ENCODE data around the gene C4orf50.
"Not testable (repeated sequence)": the region's sequence is repeated elsewhere in the genome, so short reads cannot be mapped to it uniquely, and the experiment has no call there.

Gene C4orf50

GRCh38 chr4:5952975-5953951 lies 65.0 kb downstream of the C4orf50 start:
- Mint-ChIP-seq H3K4me3 (no peak overlapping the region), H3K4me1 (ENCODE audit: low read depth) (no peaks in the 10 kb centered on the region), H3K9me3 (ENCODE audit: low read depth) (no peaks in the 10 kb centered on the region), H3K36me3 (no peaks in the 10 kb centered on the region), H3K27ac (no peak overlapping the region), H3K27me3 (peaks cover 4% of the 10 kb centered on the region)

GRCh38 chr4:5952286-5952974 lies 65.8 kb downstream of the C4orf50 start:
- Mint-ChIP-seq H3K4me3 (no peak overlapping the region), H3K27me3 (peaks cover 7% of the 10 kb centered on the region), H3K27ac (no peak overlapping the region), H3K4me1 (ENCODE audit: low read depth) (no peaks in the 10 kb centered on the region), H3K9me3 (ENCODE audit: low read depth) (no peaks in the 10 kb centered on the region), H3K36me3 (no peaks in the 10 kb centered on the region)

- not testable (repeated sequence) for H3K27ac Mint-ChIP-seq; H3K9me3 Mint-ChIP-seq (ENCODE audit: low read depth); H3K4me1 Mint-ChIP-seq (ENCODE audit: low read depth); H3K4me3 Mint-ChIP-seq; H3K36me3 Mint-ChIP-seq
- H3K27me3 Mint-ChIP-seq, result peaks cover 11% of the 10 kb centered on the region
Observed at GRCh38 chr4:5946653-5947052, 71.6 kb downstream of the C4orf50 start.

GRCh38 chr4:5945936-5946335 lies 72.3 kb downstream of the C4orf50 start:
- no peaks in the 10 kb centered on the region for H3K9me3 Mint-ChIP-seq (ENCODE audit: low read depth)
- H3K27ac Mint-ChIP-seq, result no peak overlapping the region
- no peaks in the 10 kb centered on the region for H3K36me3 Mint-ChIP-seq
- peaks cover 10% of the 10 kb centered on the region for H3K27me3 Mint-ChIP-seq
- H3K4me1 Mint-ChIP-seq (ENCODE audit: low read depth), result no peaks in the 10 kb centered on the region
- H3K4me3 Mint-ChIP-seq, result no peak overlapping the region

GRCh38 chr4:5945171-5945570 lies 73.1 kb downstream of the C4orf50 start:
- Mint-ChIP-seq H3K36me3 (no peaks in the 10 kb centered on the region), H3K4me1 (ENCODE audit: low read depth) (no peaks in the 10 kb centered on the region), H3K27ac (no peak overlapping the region), H3K9me3 (ENCODE audit: low read depth) (no peaks in the 10 kb centered on the region), H3K4me3 (no peak overlapping the region), H3K27me3 (peaks cover 10% of the 10 kb centered on the region)

- no peaks in the 10 kb centered on the region for H3K4me1 Mint-ChIP-seq (ENCODE audit: low read depth)
- no peaks in the 10 kb centered on the region for H3K36me3 Mint-ChIP-seq
- peaks cover 9% of the 10 kb centered on the region for H3K27me3 Mint-ChIP-seq
- no peak overlapping the region for H3K4me3 Mint-ChIP-seq
- no peak overlapping the region for H3K27ac Mint-ChIP-seq
- no peaks in the 10 kb centered on the region for H3K9me3 Mint-ChIP-seq (ENCODE audit: low read depth)
Observed at GRCh38 chr4:5943561-5943960, 74.7 kb downstream of the C4orf50 start.

GRCh38 chr4:5942947-5943346 lies 75.3 kb downstream of the C4orf50 start:
- no peak overlapping the region for H3K27ac Mint-ChIP-seq
- H3K9me3 Mint-ChIP-seq (ENCODE audit: low read depth), result no peaks in the 10 kb centered on the region
- no peaks in the 10 kb centered on the region for H3K36me3 Mint-ChIP-seq
- H3K4me3 Mint-ChIP-seq, result no peak overlapping the region
- H3K4me1 Mint-ChIP-seq (ENCODE audit: low read depth), result no peaks in the 10 kb centered on the region
- H3K27me3 Mint-ChIP-seq, result peaks cover 7% of the 10 kb centered on the region

GRCh38 chr4:5941601-5942000 lies 76.6 kb downstream of the C4orf50 start:
- Mint-ChIP-seq H3K27me3 (peaks cover 5% of the 10 kb centered on the region), H3K4me3 (no peak overlapping the region), H3K36me3 (no peaks in the 10 kb centered on the region), H3K4me1 (ENCODE audit: low read depth) (no peaks in the 10 kb centered on the region), H3K9me3 (ENCODE audit: low read depth) (no peaks in the 10 kb centered on the region), H3K27ac (no peak overlapping the region)

- no peaks in the 10 kb centered on the region for H3K4me1 Mint-ChIP-seq (ENCODE audit: low read depth)
- no peak overlapping the region for H3K27ac Mint-ChIP-seq
- H3K36me3 Mint-ChIP-seq, result no peaks in the 10 kb centered on the region
- peaks cover 2% of the 10 kb centered on the region for H3K27me3 Mint-ChIP-seq
- no peak overlapping the region for H3K4me3 Mint-ChIP-seq
- no peaks in the 10 kb centered on the region for H3K9me3 Mint-ChIP-seq (ENCODE audit: low read depth)
Observed at GRCh38 chr4:5940470-5941203, 77.6 kb downstream of the C4orf50 start.

- H3K27me3 Mint-ChIP-seq, result peaks cover 11% of the 10 kb centered on the region
- no peak overlapping the region for H3K27ac Mint-ChIP-seq
- H3K36me3 Mint-ChIP-seq, result no peaks in the 10 kb centered on the region
- no peak overlapping the region for H3K4me3 Mint-ChIP-seq
- H3K4me1 Mint-ChIP-seq (ENCODE audit: low read depth), result no peaks in the 10 kb centered on the region
- H3K9me3 Mint-ChIP-seq (ENCODE audit: low read depth), result no peaks in the 10 kb centered on the region
Observed at GRCh38 chr4:5933996-5934831, 84.0 kb downstream of the C4orf50 start.

- no peaks in the 10 kb centered on the region for H3K9me3 Mint-ChIP-seq (ENCODE audit: low read depth)
Observed at GRCh38 chr4:5933116-5933515, 85.1 kb downstream of the C4orf50 start.

GRCh38 chr4:5932035-5932568 lies 86.1 kb downstream of the C4orf50 start:
- Mint-ChIP-seq H3K36me3 (no peaks in the 10 kb centered on the region), H3K27me3 (peaks cover 11% of the 10 kb centered on the region), H3K27ac (no peak overlapping the region), H3K9me3 (ENCODE audit: low read depth) (no peaks in the 10 kb centered on the region), H3K4me3 (no peak overlapping the region), H3K4me1 (ENCODE audit: low read depth) (no peaks in the 10 kb centered on the region)

More at GRCh38 chr4:5933116-5933515, 85.1 kb downstream of the C4orf50 start:
- Mint-ChIP-seq H3K27me3 (peaks cover 11% of the 10 kb centered on the region), H3K4me1 (ENCODE audit: low read depth) (no peaks in the 10 kb centered on the region), H3K27ac (no peak overlapping the region), H3K4me3 (no peak overlapping the region), H3K36me3 (no peaks in the 10 kb centered on the region)

GRCh38 chr4:5931526-5931925 lies 86.7 kb downstream of the C4orf50 start:
- H3K27ac Mint-ChIP-seq, result no peak overlapping the region
- H3K4me1 Mint-ChIP-seq (ENCODE audit: low read depth), result no peaks in the 10 kb centered on the region
- H3K9me3 Mint-ChIP-seq (ENCODE audit: low read depth), result no peaks in the 10 kb centered on the region
- no peaks in the 10 kb centered on the region for H3K36me3 Mint-ChIP-seq
- H3K27me3 Mint-ChIP-seq, result peaks cover 11% of the 10 kb centered on the region
- no peak overlapping the region for H3K4me3 Mint-ChIP-seq

- no peak overlapping the region for H3K27ac Mint-ChIP-seq
- H3K9me3 Mint-ChIP-seq (ENCODE audit: low read depth), result no peaks in the 10 kb centered on the region
- no peaks in the 10 kb centered on the region for H3K4me1 Mint-ChIP-seq (ENCODE audit: low read depth)
- no peaks in the 10 kb centered on the region for H3K36me3 Mint-ChIP-seq
- H3K4me3 Mint-ChIP-seq, result no peak overlapping the region
- H3K27me3 Mint-ChIP-seq, result peaks cover 11% of the 10 kb centered on the region
Observed at GRCh38 chr4:5930876-5931275, 87.4 kb downstream of the C4orf50 start.
